Measurements from ENCODE around the gene SIGLEC12. TPM values are rescaled to one million over a fixed set of nuclear protein-coding genes. Genes with fewer than 3 reads are reported as not detected.

Gene SIGLEC12
- total and polyA plus RNA-seq, 9 of the 15 experiments (the other 6 are each of a cell fraction or from before 2014, with no cell fraction given), result 0.08 to 1.3 (median 0.54) TPM

DNA sequence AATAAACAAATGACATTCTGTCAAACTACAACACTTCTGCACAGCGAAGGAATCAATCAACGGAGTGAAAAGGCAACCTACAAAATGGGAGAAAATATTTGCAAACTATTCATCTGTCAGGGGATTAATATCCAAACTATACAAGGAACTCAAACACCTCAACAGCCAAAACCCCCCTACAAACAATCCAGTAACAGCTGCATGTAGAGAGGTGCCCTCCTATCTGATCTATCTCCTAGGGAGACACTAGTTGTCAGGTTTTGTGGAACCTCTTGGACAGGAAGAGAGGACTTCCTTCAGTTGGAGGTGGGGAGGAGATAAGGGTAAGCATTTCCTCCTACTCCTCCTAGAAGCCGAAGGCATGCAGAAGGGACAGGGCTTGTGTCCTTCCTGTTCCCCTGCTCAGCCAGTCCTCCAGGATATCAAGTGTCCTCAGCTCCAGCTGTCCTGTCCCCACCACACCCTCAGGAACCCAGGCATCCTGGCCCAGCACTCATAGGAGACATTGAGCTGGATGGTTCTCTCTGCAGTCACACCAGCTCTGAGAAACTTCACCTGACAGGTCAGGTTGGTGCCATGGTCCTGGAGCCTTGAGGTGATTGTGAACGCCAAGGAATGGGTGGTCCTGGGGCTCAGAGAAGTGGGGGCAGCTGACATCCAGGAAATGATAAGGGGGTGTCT, 33.6 kb downstream of the SIGLEC12 start (continued):
- TF ChIP-seq ARID4B (CRISPR knock-in tag; IDR thresholded peaks at IDR 0.05), result peak; percentile 71; the same call in 1 of the 2 replicates
- TF ChIP-seq ZSCAN32 (CRISPR knock-in tag; IDR thresholded peaks at IDR 0.05), result no peak
- no peak; the same call in 1 of the 2 replicates for TF ChIP-seq POLR2AphosphoS2 (IDR thresholded peaks at IDR 0.05; ENCODE audit: low read length)
- TF ChIP-seq BCLAF1 (IDR thresholded peaks at IDR 0.05; ENCODE audit: borderline replicate concordance in 1 of 2, control insufficient read depth in 1 of 2, low read depth in 2 of 2, low read length in 1 of 2), result no peak
- no peak for TF ChIP-seq TSC22D4 (tag; IDR thresholded peaks at IDR 0.05)
- no peak for TF ChIP-seq PRMT5 (CRISPR knock-in tag; IDR thresholded peaks at IDR 0.05)
- no peak for TF ChIP-seq WHSC1 (IDR thresholded peaks at IDR 0.05; ENCODE audit: low read length)
- no peak for TF ChIP-seq HNRNPUL1 (IDR thresholded peaks at IDR 0.05; ENCODE audit: low read length)
- TF ChIP-seq, protein P1, sequence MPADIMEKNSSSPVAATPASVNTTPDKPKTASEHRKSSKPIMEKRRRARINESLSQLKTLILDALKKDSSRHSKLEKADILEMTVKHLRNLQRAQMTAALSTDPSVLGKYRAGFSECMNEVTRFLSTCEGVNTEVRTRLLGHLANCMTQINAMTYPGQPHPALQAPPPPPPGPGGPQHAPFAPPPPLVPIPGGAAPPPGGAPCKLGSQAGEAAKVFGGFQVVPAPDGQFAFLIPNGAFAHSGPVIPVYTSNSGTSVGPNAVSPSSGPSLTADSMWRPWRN (IDR thresholded peaks at IDR 0.05; ENCODE audit: low read depth), result no peak
- no peak for TF ChIP-seq RNF219 (CRISPR knock-in tag; IDR thresholded peaks at IDR 0.05)
- no peak for TF ChIP-seq MYBL2 (IDR thresholded peaks at IDR 0.05; ENCODE audit: low read depth)
- no peak for TF ChIP-seq MYBL2 (CRISPR knock-in tag; IDR thresholded peaks at IDR 0.05; ENCODE audit: borderline replicate concordance)
- no peak for TF ChIP-seq RBM34 (IDR thresholded peaks at IDR 0.05; ENCODE audit: borderline replicate concordance, insufficient read depth, low read length)
- no peak for TF ChIP-seq SMC3 (conservative IDR thresholded peaks at IDR 0.05; ENCODE audit: insufficient read depth, low read depth, low read length)
- no peak for TF ChIP-seq TFAM (CRISPR knock-in tag; conservative IDR thresholded peaks at IDR 0.05)
- TF ChIP-seq RB1 (IDR thresholded peaks at IDR 0.05; ENCODE audit: low read depth), result no peak; the same call in 1 of the 2 replicates
- no peak for TF ChIP-seq MAFG (tag; conservative IDR thresholded peaks at IDR 0.05)

Measured in K562 (cell line).